GM18951 (cell line): Measurements from ENCODE around the gene CYB561.

Source experiments
- POLR2A ChIP-seq: IDR thresholded peaks from 4 replicates; pipeline ENCODE4 v1.6.1; 2011; ENCODE audit warnings: mild to moderate bottlenecking; ENCODE audit not compliant: insufficient read length, insufficient read depth; ENCODE audit errors: extremely low read depth
- in situ Hi-C: fragments of 300-500 bp; cut with MboI; formaldehyde crosslinking; loops from one replicate; pipeline ENCODE4 v1.12.0; 2022; ENCODE audit warnings: low sequenced_read_pairs, mixed read lengths, inconsistent platforms; ENCODE audit not compliant: unreplicated experiment

CYB561 gene

DNA sequence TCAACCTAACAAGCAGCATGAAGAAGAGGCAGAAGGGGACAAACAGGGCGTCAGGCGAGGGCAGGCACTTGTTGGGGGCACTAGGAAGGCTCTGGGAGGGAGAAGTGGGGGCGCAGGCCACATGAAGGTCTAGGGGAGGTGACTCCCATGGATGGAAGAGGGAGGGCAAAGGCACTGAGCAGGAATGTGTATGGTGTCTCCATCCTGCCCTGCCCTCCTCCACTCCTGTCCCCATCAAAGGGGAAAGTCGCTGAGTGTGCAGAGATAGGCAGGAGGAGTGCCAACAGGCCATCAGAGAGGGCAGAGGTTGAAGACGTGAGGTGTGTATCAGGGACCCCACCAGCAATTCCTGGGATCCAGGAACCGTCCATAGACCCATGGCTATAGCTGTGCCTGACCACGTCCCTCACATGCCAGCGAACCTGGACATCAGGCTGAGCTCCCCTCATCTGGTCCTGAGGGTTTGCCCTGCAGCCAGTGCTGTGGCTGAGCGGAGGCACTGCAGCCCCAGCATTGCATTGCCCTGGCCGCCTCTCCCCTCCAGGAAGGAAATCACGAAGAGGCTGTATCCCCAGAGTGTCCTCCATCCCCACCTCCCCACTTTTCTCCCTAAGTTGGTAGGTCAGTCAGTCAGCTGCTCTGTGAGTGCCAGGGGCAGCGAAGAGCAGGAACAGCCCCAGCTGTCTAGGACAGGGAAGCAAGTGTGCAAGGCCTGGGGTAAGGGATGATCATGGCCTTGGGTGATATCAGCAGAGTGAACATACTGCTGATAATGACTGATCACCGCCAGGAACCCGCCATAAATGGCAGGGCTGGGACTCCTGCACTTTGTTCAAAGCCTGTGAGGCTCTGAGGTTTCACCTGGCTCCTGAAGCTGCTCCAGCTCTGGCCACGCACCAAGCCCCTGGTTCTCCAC, 6.2 kb upstream of the CYB561 start:
- in situ Hi-C loops, result no loop called here
- TF ChIP-seq POLR2A, result no peak

GRCh38 chr17:63451150-63451549, 5.0 kb upstream of the CYB561 start:
- in situ Hi-C loops, result no loop called here
- TF ChIP-seq POLR2A, result no peak

- in situ Hi-C loops, result no loop called here
- no peak for TF ChIP-seq POLR2A
Observed at GRCh38 chr17:63450551-63450950, 4.4 kb upstream of the CYB561 start.

- in situ Hi-C loops, result no loop called here
- TF ChIP-seq POLR2A, result no peak
Observed at GRCh38 chr17:63448655-63449054, 2.5 kb upstream of the CYB561 start.

- TF ChIP-seq POLR2A, result no peak
- in situ Hi-C loops, result no loop called here
Observed at GRCh38 chr17:63447471-63448009, 1.4 kb upstream of the CYB561 start.

GRCh38 chr17:63446753-63447470, 806 bp upstream of the CYB561 start:
- TF ChIP-seq POLR2A, result no peak

GRCh38 chr17:63445571-63445953, 544 bp downstream of the CYB561 start:
- in situ Hi-C loops, result no loop called here
- TF ChIP-seq POLR2A, result no peak

More at GRCh38 chr17:63446753-63447470, 806 bp upstream of the CYB561 start:
- in situ Hi-C loops, result no loop called here

GRCh38 chr17:63445065-63445464, 1.0 kb downstream of the CYB561 start:
- in situ Hi-C loops, result no loop called here
- TF ChIP-seq POLR2A, result no peak

- TF ChIP-seq POLR2A, result no peak
- in situ Hi-C loops, result no loop called here
Observed at GRCh38 chr17:63444457-63444856, 1.6 kb downstream of the CYB561 start.

GRCh38 chr17:63443053-63443452, 3.1 kb downstream of the CYB561 start:
- in situ Hi-C loops, result no loop called here
- TF ChIP-seq POLR2A, result no peak

- no peak for TF ChIP-seq POLR2A
- in situ Hi-C loops, result no loop called here
Observed at GRCh38 chr17:63442549-63443035, 3.5 kb downstream of the CYB561 start.

GRCh38 chr17:63442074-63442473, 4.0 kb downstream of the CYB561 start:
- no peak for TF ChIP-seq POLR2A
- in situ Hi-C loops, result no loop called here

- in situ Hi-C loops, result no loop called here
- no peak for TF ChIP-seq POLR2A
Observed at GRCh38 chr17:63441654-63442053, 4.5 kb downstream of the CYB561 start.
